IMR-90 (cell line): Measurements from ENCODE around the gene REST.

Experiments
- BHLHE40 ChIP-seq: fragments of 150-350 bp; IDR thresholded peaks from 2 replicates; pipeline ENCODE4 v1.6.1; 2016; ENCODE audit warnings: mild to moderate bottlenecking, low read depth, low read length
- CEBPB ChIP-seq: IDR thresholded peaks from 2 replicates; pipeline ENCODE4 v1.6.1; 2012; ENCODE audit warnings: low read depth, low read length, improper control_type of control experiment
- FOS ChIP-seq: fragments of 150-350 bp; IDR thresholded peaks from 2 replicates; pipeline ENCODE4 v1.6.1; 2016; ENCODE audit warnings: low read depth, low read length
- MAFK ChIP-seq: IDR thresholded peaks from 2 replicates; pipeline ENCODE4 v1.6.1; 2012; ENCODE audit warnings: low read depth, low read length, improper control_type of control experiment
- MAZ ChIP-seq: IDR thresholded peaks from 2 replicates; pipeline ENCODE4 v1.6.1; 2012; ENCODE audit warnings: low read depth, mild to moderate bottlenecking, low read length, improper control_type of control experiment, moderate library complexity, borderline replicate concordance
- MXI1 ChIP-seq: IDR thresholded peaks from 2 replicates; pipeline ENCODE4 v1.6.1; 2012; ENCODE audit warnings: low read depth, mild to moderate bottlenecking, low read length, moderate library complexity, borderline replicate concordance
- POLR2A ChIP-seq: IDR thresholded peaks from 2 replicates; pipeline ENCODE4 v1.6.1; 2012; ENCODE audit warnings: mild to moderate bottlenecking, low read depth, low read length
- RAD21 ChIP-seq: IDR thresholded peaks from 2 replicates; pipeline ENCODE4 v1.6.1; 2012; ENCODE audit warnings: low read length, improper control_type of control experiment
- RCOR1 ChIP-seq: IDR thresholded peaks from 2 replicates; pipeline ENCODE4 v1.6.1; 2012; ENCODE audit warnings: mild to moderate bottlenecking, low read length, improper control_type of control experiment; ENCODE audit not compliant: insufficient replicate concordance
- RFX5 ChIP-seq: IDR thresholded peaks from 2 replicates; pipeline ENCODE4 v1.8.0; 2012; ENCODE audit warnings: low read depth, mild to moderate bottlenecking, low read length, moderate library complexity
- SMC3 ChIP-seq: fragments of 150-350 bp; IDR thresholded peaks from 2 replicates; pipeline ENCODE4 v1.6.1; 2016; ENCODE audit warnings: low read depth, mild to moderate bottlenecking, antibody characterized with exemption, low read length, moderate library complexity
- TF ChIP-seq, protein P1 (sequence below): conservative IDR thresholded peaks from 2 replicates; pipeline ENCODE4 v1.5.1; 2012; ENCODE audit warnings: mild to moderate bottlenecking, low read depth, low read length, improper control_type of control experiment
- TF ChIP-seq, protein P2 (sequence below): fragments of 150-350 bp; IDR thresholded peaks from 2 replicates; pipeline ENCODE4 v1.6.1; 2016; ENCODE audit warnings: low read depth, mild to moderate bottlenecking, low read length, moderate library complexity, borderline replicate concordance
- TF ChIP-seq, protein P3 (sequence below): fragments of 150-350 bp; IDR thresholded peaks from 2 replicates; pipeline ENCODE4 v1.6.1; 2017; ENCODE audit warnings: mild to moderate bottlenecking, antibody characterized with exemption, low read length, low read depth

DNA sequence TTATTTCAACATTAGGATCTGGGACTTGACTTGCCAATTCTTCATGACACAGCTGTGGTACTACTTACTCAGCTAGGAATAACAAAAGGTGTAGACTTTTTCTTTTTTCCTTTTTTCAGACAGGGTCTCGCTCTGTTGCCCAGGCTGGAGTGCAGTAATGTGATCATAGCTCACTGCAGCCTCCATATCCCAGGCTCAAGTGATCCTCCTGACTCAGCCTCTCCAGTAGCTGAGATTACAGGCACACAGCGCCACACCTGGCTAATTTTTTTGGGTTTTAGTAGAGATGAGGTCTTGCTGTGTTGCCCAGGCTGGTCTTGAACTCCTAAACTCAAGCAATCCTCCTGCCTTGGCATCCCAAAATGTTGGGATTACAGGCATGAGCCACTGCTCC is 53.4 kb downstream of the REST start:
- TF ChIP-seq, protein P1, sequence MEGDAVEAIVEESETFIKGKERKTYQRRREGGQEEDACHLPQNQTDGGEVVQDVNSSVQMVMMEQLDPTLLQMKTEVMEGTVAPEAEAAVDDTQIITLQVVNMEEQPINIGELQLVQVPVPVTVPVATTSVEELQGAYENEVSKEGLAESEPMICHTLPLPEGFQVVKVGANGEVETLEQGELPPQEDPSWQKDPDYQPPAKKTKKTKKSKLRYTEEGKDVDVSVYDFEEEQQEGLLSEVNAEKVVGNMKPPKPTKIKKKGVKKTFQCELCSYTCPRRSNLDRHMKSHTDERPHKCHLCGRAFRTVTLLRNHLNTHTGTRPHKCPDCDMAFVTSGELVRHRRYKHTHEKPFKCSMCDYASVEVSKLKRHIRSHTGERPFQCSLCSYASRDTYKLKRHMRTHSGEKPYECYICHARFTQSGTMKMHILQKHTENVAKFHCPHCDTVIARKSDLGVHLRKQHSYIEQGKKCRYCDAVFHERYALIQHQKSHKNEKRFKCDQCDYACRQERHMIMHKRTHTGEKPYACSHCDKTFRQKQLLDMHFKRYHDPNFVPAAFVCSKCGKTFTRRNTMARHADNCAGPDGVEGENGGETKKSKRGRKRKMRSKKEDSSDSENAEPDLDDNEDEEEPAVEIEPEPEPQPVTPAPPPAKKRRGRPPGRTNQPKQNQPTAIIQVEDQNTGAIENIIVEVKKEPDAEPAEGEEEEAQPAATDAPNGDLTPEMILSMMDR = no peak
- TF ChIP-seq MAFK = no peak
- TF ChIP-seq POLR2A = no peak
- no peak for TF ChIP-seq BHLHE40
- TF ChIP-seq SMC3 = no peak
- TF ChIP-seq RFX5 = no peak
- TF ChIP-seq RAD21 = no peak
- TF ChIP-seq, protein P2, sequence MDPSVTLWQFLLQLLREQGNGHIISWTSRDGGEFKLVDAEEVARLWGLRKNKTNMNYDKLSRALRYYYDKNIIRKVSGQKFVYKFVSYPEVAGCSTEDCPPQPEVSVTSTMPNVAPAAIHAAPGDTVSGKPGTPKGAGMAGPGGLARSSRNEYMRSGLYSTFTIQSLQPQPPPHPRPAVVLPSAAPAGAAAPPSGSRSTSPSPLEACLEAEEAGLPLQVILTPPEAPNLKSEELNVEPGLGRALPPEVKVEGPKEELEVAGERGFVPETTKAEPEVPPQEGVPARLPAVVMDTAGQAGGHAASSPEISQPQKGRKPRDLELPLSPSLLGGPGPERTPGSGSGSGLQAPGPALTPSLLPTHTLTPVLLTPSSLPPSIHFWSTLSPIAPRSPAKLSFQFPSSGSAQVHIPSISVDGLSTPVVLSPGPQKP = no peak
- TF ChIP-seq, protein P3, sequence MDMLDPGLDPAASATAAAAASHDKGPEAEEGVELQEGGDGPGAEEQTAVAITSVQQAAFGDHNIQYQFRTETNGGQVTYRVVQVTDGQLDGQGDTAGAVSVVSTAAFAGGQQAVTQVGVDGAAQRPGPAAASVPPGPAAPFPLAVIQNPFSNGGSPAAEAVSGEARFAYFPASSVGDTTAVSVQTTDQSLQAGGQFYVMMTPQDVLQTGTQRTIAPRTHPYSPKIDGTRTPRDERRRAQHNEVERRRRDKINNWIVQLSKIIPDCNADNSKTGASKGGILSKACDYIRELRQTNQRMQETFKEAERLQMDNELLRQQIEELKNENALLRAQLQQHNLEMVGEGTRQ = no peak
- no peak for TF ChIP-seq MXI1
- TF ChIP-seq CEBPB = no peak
- TF ChIP-seq RCOR1 = no peak
- TF ChIP-seq FOS = no peak
- no peak for TF ChIP-seq MAZ
